Trophoblast cell (in vitro differentiated cells and primary cell): ENCODE data around the gene IL17RA.

Experiments
- DNase-seq, 2 donors: peaks; one replicate each; pipeline ENCODE4 v3.0.0-alpha.2; 2016
- H2AFZ ChIP-seq: 2 replicates; pipeline ENCODE4 v1.6.1; 2013; ENCODE audit warnings: low read length, moderate library complexity, mild to moderate bottlenecking; ENCODE audit not compliant: insufficient read depth, poor library complexity
- H2AK5ac ChIP-seq: 2 replicates; pipeline ENCODE4 v1.6.1; 2013; ENCODE audit warnings: mild to moderate bottlenecking, low read length
- H2BK120ac ChIP-seq: 2 replicates; pipeline ENCODE4 v1.6.1; 2013; ENCODE audit warnings: low read length, mild to moderate bottlenecking, moderate library complexity; ENCODE audit not compliant: insufficient read depth, poor library complexity
- H2BK12ac ChIP-seq: 2 replicates; pipeline ENCODE4 v1.6.1; 2013; ENCODE audit warnings: mild to moderate bottlenecking, low read length, moderate library complexity
- H2BK5ac ChIP-seq: 2 replicates; pipeline ENCODE4 v1.6.1; 2013; ENCODE audit warnings: low read length, low read depth, moderate library complexity, mild to moderate bottlenecking; ENCODE audit not compliant: poor library complexity
- H3K14ac ChIP-seq: 2 replicates; pipeline ENCODE4 v1.6.1; 2013; ENCODE audit warnings: mild to moderate bottlenecking, low read length
- H3K18ac ChIP-seq: 2 replicates; pipeline ENCODE4 v1.6.1; 2013; ENCODE audit warnings: mild to moderate bottlenecking, low read length
- H3K23ac ChIP-seq: 2 replicates; pipeline ENCODE4 v1.6.1; 2013; ENCODE audit warnings: low read length
- H3K27ac ChIP-seq: 2 replicates; pipeline ENCODE4 v1.5.1; 2013; ENCODE audit warnings: low read depth, mild to moderate bottlenecking, inconsistent platforms, low read length, moderate library complexity
- H3K27me3 ChIP-seq: 2 replicates; pipeline ENCODE4 v1.6.1; 2013; ENCODE audit warnings: inconsistent platforms, mild to moderate bottlenecking, low read length, moderate library complexity; ENCODE audit not compliant: insufficient read depth
- H3K36me3 ChIP-seq, 2 experiments: 1 replicate in 1 of 2; 2 replicates in 1 of 2; pipeline ENCODE4 v1.6.1; 2013; ENCODE audit warnings: low read length in 2 of 2, mild to moderate bottlenecking in 2 of 2, moderate library complexity in 1 of 2; ENCODE audit not compliant: insufficient read depth in 2 of 2, control insufficient read depth in 1 of 2
- H3K4ac ChIP-seq: 2 replicates; pipeline ENCODE4 v1.6.1; 2013; ENCODE audit warnings: low read depth, mild to moderate bottlenecking, low read length, moderate library complexity
- H3K4me1 ChIP-seq, 2 experiments: 1 replicate in 1 of 2; 2 replicates in 1 of 2; pipeline ENCODE4 v1.6.1; 2013; ENCODE audit warnings: low read length in 2 of 2, mild to moderate bottlenecking in 2 of 2, moderate library complexity in 1 of 2; ENCODE audit not compliant: insufficient read depth in 2 of 2, control insufficient read depth in 1 of 2
- H3K4me2 ChIP-seq: 2 replicates; pipeline ENCODE4 v1.6.1; 2013; ENCODE audit warnings: inconsistent platforms, mild to moderate bottlenecking, low read length, moderate library complexity
- H3K4me3 ChIP-seq: 2 replicates; pipeline ENCODE4 v1.5.1; 2013; ENCODE audit warnings: mild to moderate bottlenecking, low read depth, low read length, inconsistent platforms
- H3K79me1 ChIP-seq: one replicate; pipeline ENCODE4 v1.6.1; 2013; ENCODE audit warnings: low read length
- H3K79me2 ChIP-seq: 2 replicates; pipeline ENCODE4 v1.6.1; 2013; ENCODE audit warnings: low read length, mild to moderate bottlenecking; ENCODE audit not compliant: control insufficient read depth, insufficient read depth, poor library complexity
- H3K9ac ChIP-seq: 2 replicates; pipeline ENCODE4 v1.6.1; 2013; ENCODE audit warnings: mild to moderate bottlenecking, low read length
- H3K9me3 ChIP-seq: 2 replicates; pipeline ENCODE4 v1.6.1; 2013; ENCODE audit warnings: low read depth, mild to moderate bottlenecking, control low read depth, inconsistent platforms, low read length; ENCODE audit not compliant: insufficient read depth
- H4K12ac ChIP-seq: 2 replicates; pipeline ENCODE4 v1.6.1; 2013; ENCODE audit warnings: low read depth, mild to moderate bottlenecking, low read length, moderate library complexity
- H4K8ac ChIP-seq: 2 replicates; pipeline ENCODE4 v1.6.1; 2013; ENCODE audit warnings: low read depth, mild to moderate bottlenecking, low read length, moderate library complexity
- H4K91ac ChIP-seq: one replicate; pipeline ENCODE4 v1.6.1; 2013; ENCODE audit warnings: low read depth, mild to moderate bottlenecking, low read length, moderate library complexity
- WGBS: extraction: QIAGEN DNeasy Blood & Tissue Kit; methylation state at CpG from one replicate; pipeline ENCODE4 v1.1.7; 2013; ENCODE audit warnings: missing lambda C conversion rate; ENCODE audit not compliant: insufficient read length, insufficient coverage; ENCODE audit errors: extremely low coverage; 5-methylcytosine and 5-hydroxymethylcytosine counted together

Gene IL17RA

DNA sequence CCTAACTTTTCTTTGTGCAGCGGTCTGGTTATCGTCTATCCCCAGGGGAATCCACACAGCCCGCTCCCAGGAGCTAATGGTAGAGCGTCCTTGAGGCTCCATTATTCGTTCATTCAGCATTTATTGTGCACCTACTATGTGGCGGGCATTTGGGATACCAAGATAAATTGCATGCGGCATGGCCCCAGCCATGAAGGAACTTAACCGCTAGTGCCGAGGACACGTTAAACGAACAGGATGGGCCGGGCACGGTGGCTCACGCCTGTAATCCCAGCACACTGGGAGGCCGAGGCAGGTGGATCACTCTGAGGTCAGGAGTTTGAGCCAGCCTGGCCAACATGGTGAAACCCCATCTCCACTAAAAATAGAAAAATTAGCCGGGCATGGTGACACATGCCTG lies 25.2 kb downstream of the IL17RA start:
- H2BK5ac ChIP-seq, result no peak overlapping the region
- no peak for DNase-seq
- no peak overlapping the region for H4K8ac ChIP-seq
- H3K9me3 ChIP-seq, result peaks cover 3% of the 10 kb centered on the region
- H4K12ac ChIP-seq, result no peak overlapping the region
- H3K14ac ChIP-seq, result no peak overlapping the region
- no peak overlapping the region for H3K9ac ChIP-seq
- no peaks in the 10 kb centered on the region for H3K4me1 ChIP-seq
- H2BK12ac ChIP-seq, result no peak overlapping the region
- no peak overlapping the region for H3K18ac ChIP-seq
- no peak overlapping the region for H3K4ac ChIP-seq
- peaks cover 22 to 24% of the 10 kb centered on the region in 2 experiments for H3K36me3 ChIP-seq
- no peaks in the 10 kb centered on the region for H3K79me2 ChIP-seq
- H3K79me1 ChIP-seq, result no peaks in the 10 kb centered on the region
- H2AK5ac ChIP-seq, result no peak overlapping the region
- no peak overlapping the region for H3K4me3 ChIP-seq
- H3K27me3 ChIP-seq, result no peaks in the 10 kb centered on the region
- no peak overlapping the region for H3K23ac ChIP-seq
- no peak overlapping the region for H2AFZ ChIP-seq
- no peak overlapping the region for H3K27ac ChIP-seq
- H2BK120ac ChIP-seq, result no peak overlapping the region
- no CpG with 5 or more reads among the region's 16 CpGs for WGBS
- no peak overlapping the region for H3K4me2 ChIP-seq
- no peak overlapping the region for H4K91ac ChIP-seq

- Histone ChIP-seq H2AFZ (no peak overlapping the region), H3K27me3 (no peaks in the 10 kb centered on the region)
- no CpG with 5 or more reads among the region's 13 CpGs for WGBS
These were observed 26.2 kb downstream of the IL17RA start for GRCh38 chr22:17110791-17111550.

DNA sequence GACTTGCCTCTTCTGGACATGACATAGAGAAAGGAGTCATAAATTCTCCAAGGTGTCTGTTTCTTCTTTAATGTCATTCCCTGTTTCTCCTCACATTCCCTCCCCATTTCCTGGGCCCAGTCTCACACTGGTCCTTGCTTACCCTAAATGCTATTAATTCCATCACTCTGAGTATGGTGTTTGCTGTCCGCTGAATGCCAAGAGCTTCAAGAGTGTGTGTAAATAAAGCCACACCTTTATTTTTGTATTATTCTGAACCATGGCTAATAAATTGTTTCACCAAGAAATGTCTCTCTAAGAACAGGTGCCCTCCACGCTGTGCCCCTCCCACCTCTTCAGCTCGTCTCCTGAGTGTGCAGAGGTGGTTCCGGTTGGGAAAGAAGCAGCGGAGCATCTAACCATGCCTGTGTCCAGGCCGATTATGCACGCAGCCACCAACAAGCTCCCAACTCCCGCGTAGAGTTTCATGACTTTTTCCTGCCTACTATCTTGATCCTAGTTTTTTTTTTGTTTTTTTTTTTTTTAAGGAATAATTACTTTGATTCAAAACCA lies 27.8 kb downstream of the IL17RA start:
- no peak overlapping the region for H4K12ac ChIP-seq

More at GRCh38 chr22:17110791-17111550, 26.2 kb downstream of the IL17RA start:
- Histone ChIP-seq H3K27ac (no peak overlapping the region), H2BK120ac (no peak overlapping the region), H3K79me1 (no peaks in the 10 kb centered on the region), H3K79me2 (no peaks in the 10 kb centered on the region), H3K36me3 (peaks cover 18 to 21% of the 10 kb centered on the region in 2 experiments), H3K14ac (no peak overlapping the region), H3K9ac (no peak overlapping the region), H3K4ac (no peak overlapping the region), H3K4me1 (no peaks in the 10 kb centered on the region), H3K4me2 (no peak overlapping the region), H4K12ac (no peak overlapping the region), H4K8ac (no peak overlapping the region), H2AK5ac (no peak overlapping the region), H3K4me3 (no peak overlapping the region), H2BK12ac (no peak overlapping the region), H3K18ac (no peak overlapping the region), H3K9me3 (peaks cover 3% of the 10 kb centered on the region), H3K23ac (no peak overlapping the region), H2BK5ac (no peak overlapping the region), H4K91ac (no peak overlapping the region)
- no peak for DNase-seq

GRCh38 chr22:17113600-17113999 lies 28.8 kb downstream of the IL17RA start:
- Histone ChIP-seq H3K14ac (no peak overlapping the region), H3K4me1 (no peaks in the 10 kb centered on the region), H2AK5ac (no peak overlapping the region), H3K4me2 (no peak overlapping the region), H2BK120ac (no peak overlapping the region), H3K18ac (no peak overlapping the region), H3K9me3 (peaks cover 3% of the 10 kb centered on the region), H4K12ac (no peak overlapping the region), H2BK12ac (no peak overlapping the region), H3K36me3 (peaks cover 10 to 11% of the 10 kb centered on the region in 2 experiments), H3K27me3 (no peaks in the 10 kb centered on the region), H3K9ac (no peak overlapping the region), H4K91ac (no peak overlapping the region), H3K79me1 (no peaks in the 10 kb centered on the region), H2BK5ac (no peak overlapping the region), H3K23ac (no peak overlapping the region), H3K79me2 (no peaks in the 10 kb centered on the region), H3K4me3 (no peak overlapping the region), H3K27ac (no peak overlapping the region), H3K4ac (no peak overlapping the region), H4K8ac (no peak overlapping the region), H2AFZ (no peak overlapping the region)
- no CpG with 5 or more reads among the region's 8 CpGs for WGBS
- no peak for DNase-seq

More for the DNA sequence above, 27.8 kb downstream of the IL17RA start:
- H2BK12ac ChIP-seq, result no peak overlapping the region
- H2BK5ac ChIP-seq, result no peak overlapping the region
- H3K27ac ChIP-seq, result no peak overlapping the region
- H3K9me3 ChIP-seq, result peaks cover 3% of the 10 kb centered on the region
- H4K8ac ChIP-seq, result no peak overlapping the region
- no peak overlapping the region for H3K4ac ChIP-seq
- H4K91ac ChIP-seq, result no peak overlapping the region
- H3K79me2 ChIP-seq, result no peaks in the 10 kb centered on the region
- no peak overlapping the region for H2AFZ ChIP-seq
- no peak overlapping the region for H3K4me2 ChIP-seq
- H3K36me3 ChIP-seq, result peaks cover 16 to 17% of the 10 kb centered on the region in 2 experiments
- no peak overlapping the region for H3K4me3 ChIP-seq
- no peak overlapping the region for H3K9ac ChIP-seq
- H3K4me1 ChIP-seq, result no peaks in the 10 kb centered on the region
- no CpG with 5 or more reads among the region's 9 CpGs for WGBS
- no peak overlapping the region for H2AK5ac ChIP-seq
- H3K18ac ChIP-seq, result no peak overlapping the region
- H3K79me1 ChIP-seq, result no peaks in the 10 kb centered on the region
- H2BK120ac ChIP-seq, result no peak overlapping the region
- no peaks in the 10 kb centered on the region for H3K27me3 ChIP-seq
- H3K23ac ChIP-seq, result no peak overlapping the region
- H3K14ac ChIP-seq, result no peak overlapping the region
- no peak for DNase-seq
